OCI-LY7 (cell line): ENCODE results near the gene SATB1. TPM values are rescaled to one million over a fixed set of nuclear protein-coding genes. Genes with fewer than 3 reads are reported as not detected.
A peak's percentile ranks its signal among the peaks of the same experiment; 100 is the strongest.

ENCODE experiments used
- BruUV-seq: library from RNA; stranded (reverse); fragments of 400-500 nt; replicated peaks from 2 replicates; lab custom pipeline; 2021; lab: Mats Ljungman, UMichigan
- CTCF ChIA-PET: fragments of 300-600 bp; sonication (Branson Sonifier 250); formaldehyde crosslinking; loops from one replicate; lab custom pipeline; 2022; ENCODE audit warnings: antibody characterized with exemption; ENCODE audit not compliant: unreplicated experiment; lab: Charles Lee
- POLR2A ChIA-PET: fragments of 300-600 bp; sonication (Branson Sonifier 250); formaldehyde crosslinking; loops from one replicate; lab custom pipeline; 2022; ENCODE audit warnings: antibody characterized with exemption; lab: Charles Lee
- DNase-seq: peaks from one replicate; pipeline ENCODE4 v3.0.0-alpha.2; 2015; ENCODE audit warnings: low spot score
- H2AFZ ChIP-seq: fragments of 200-600 bp; sonication (generic), shearing (Covaris generic); 2 replicates; pipeline ENCODE4 v1.6.1; 2014; ENCODE audit warnings: mild to moderate bottlenecking, antibody characterized with exemption, low read length, moderate library complexity
- H3K27ac ChIP-seq: fragments of 200-600 bp; sonication (generic); 2 replicates; pipeline ENCODE4 v1.5.1; 2014; ENCODE audit warnings: mixed run types, low read depth, mild to moderate bottlenecking, moderate library complexity, low read length, inconsistent platforms; ENCODE audit not compliant: poor library complexity, severe bottlenecking
- H3K36me3 ChIP-seq: fragments of 200-600 bp; sonication (generic); 2 replicates; pipeline ENCODE4 v1.6.1; 2014; ENCODE audit warnings: mild to moderate bottlenecking, antibody characterized with exemption, low read length, moderate library complexity, mixed read lengths; ENCODE audit not compliant: insufficient read depth
- H3K4me1 ChIP-seq: fragments of 200-600 bp; sonication (generic); 2 replicates; pipeline ENCODE4 v1.5.1; 2014; ENCODE audit warnings: mild to moderate bottlenecking, low read length; ENCODE audit not compliant: insufficient read depth, poor library complexity, severe bottlenecking
- H3K4me2 ChIP-seq: fragments of 200-600 bp; sonication (generic); 2 replicates; pipeline ENCODE4 v1.6.1; 2014; ENCODE audit warnings: mild to moderate bottlenecking, low read length
- H3K4me3 ChIP-seq: fragments of 200-600 bp; sonication (generic); 2 replicates; pipeline ENCODE4 v1.5.1; 2014; ENCODE audit warnings: mild to moderate bottlenecking, low read depth, low read length; ENCODE audit not compliant: poor library complexity, severe bottlenecking
- H3K79me2 ChIP-seq: fragments of 200-600 bp; sonication (generic); 2 replicates; pipeline ENCODE4 v1.6.1; 2016; ENCODE audit warnings: low read depth, mild to moderate bottlenecking, low read length, moderate library complexity, mixed read lengths; ENCODE audit not compliant: insufficient read depth
- H3K9me2 ChIP-seq: fragments of 200-600 bp; sonication (generic); 2 replicates; pipeline ENCODE4 v1.6.1; 2016; ENCODE audit warnings: mild to moderate bottlenecking, low read length, mixed read lengths; ENCODE audit not compliant: insufficient read depth
- H3K9me3 ChIP-seq: fragments of 200-600 bp; sonication (generic); 2 replicates; pipeline ENCODE4 v1.6.1; 2014; ENCODE audit warnings: mild to moderate bottlenecking, mixed run types, low read length, mixed read lengths
- H4K20me1 ChIP-seq: fragments of 200-600 bp; sonication (generic); 2 replicates; pipeline ENCODE4 v1.6.1; 2014; ENCODE audit warnings: mild to moderate bottlenecking, antibody characterized with exemption, low read length, moderate library complexity, mixed read lengths; ENCODE audit not compliant: insufficient read depth
- CTCF ChIP-seq: fragments of 200-600 bp; sonication (generic); conservative IDR thresholded peaks from 2 replicates; pipeline ENCODE4 v1.5.1; 2014; ENCODE audit warnings: mild to moderate bottlenecking, antibody characterized with exemption, low read length, moderate library complexity, mixed read lengths
- EZH2phosphoT487 ChIP-seq: fragments of 200-600 bp; sonication (generic); IDR thresholded peaks from 2 replicates; pipeline ENCODE4 v1.6.1; 2018; ENCODE audit warnings: low read depth, borderline replicate concordance, mild to moderate bottlenecking, mixed run types, antibody characterized with exemption, low read length, moderate library complexity, mixed read lengths
- intact Hi-C: fragments of 100-400 bp; cut with micrococcal nuclease; formaldehyde crosslinking; loops from one replicate; pipeline ENCODE4 v1.10.0; 2022; ENCODE audit not compliant: unreplicated experiment
- total RNA-seq, 2 experiments: library from RNA; depleted of rRNA in 1 of 2; stranded (reverse); fragments of >200 nt in 1 of 2; shearing (Covaris generic) in 1 of 2; gene quantifications; 2 replicates each; pipeline ENCODE4 v1.2.3, GENCODE V29; 2014 to 2022

SATB1 gene
- total RNA-seq, 2 experiments from 2014 or later, result 2.5 to 5.6 TPM

GRCh38 chr3:18394384-18394995, 30.6 kb downstream of the SATB1 start:
- BruUV-seq, result no TSS peak
- Histone ChIP-seq H3K27ac (no peak overlapping the region), H2AFZ (no peak overlapping the region), H3K36me3 (no peaks in the 10 kb centered on the region; the same call in 1 of the 2 replicates), H3K4me1 (no peaks in the 10 kb centered on the region), H3K9me2 (no peaks in the 10 kb centered on the region), H3K4me2 (no peak overlapping the region), H3K79me2 (no peaks in the 10 kb centered on the region), H4K20me1 (no peaks in the 10 kb centered on the region), H3K4me3 (no peak overlapping the region), H3K9me3 (no peaks in the 10 kb centered on the region)
- POLR2A ChIA-PET, result interaction anchor here (0.6 kb wide), 1 partner anchor 1014 kb away, joined by 4 read pairs; no protein-coding TSS in a partner anchor
- TF ChIP-seq CTCF (no peak), EZH2phosphoT487 (no peak)
- DNase-seq, result no peak
- CTCF ChIA-PET, result no interaction called here
- intact Hi-C loops, result no loop called here

GRCh38 chr3:18393906-18394305, 31.2 kb downstream of the SATB1 start:
- Histone ChIP-seq H3K27ac (no peak overlapping the region), H4K20me1 (no peaks in the 10 kb centered on the region), H3K36me3 (no peaks in the 10 kb centered on the region; the same call in 1 of the 2 replicates), H3K79me2 (no peaks in the 10 kb centered on the region), H3K4me1 (no peaks in the 10 kb centered on the region), H3K4me3 (no peak overlapping the region), H3K9me2 (no peaks in the 10 kb centered on the region), H3K4me2 (no peak overlapping the region), H3K9me3 (no peaks in the 10 kb centered on the region), H2AFZ (0 out of 2 replicates have a peak overlapping the region, but pooled peaks have one; percentile 7)
- ChIA-PET POLR2A (no interaction called here), CTCF (no interaction called here)
- TF ChIP-seq CTCF, result no peak
- no peak for TF ChIP-seq EZH2phosphoT487
- BruUV-seq, result no TSS peak
- DNase-seq, result no peak
- intact Hi-C loops, result no loop called here

GRCh38 chr3:18390024-18390660, 35.0 kb downstream of the SATB1 start:
- no peaks in the 10 kb centered on the region for H3K36me3 ChIP-seq
- no peak overlapping the region for H3K4me3 ChIP-seq
- H3K79me2 ChIP-seq, result no peaks in the 10 kb centered on the region
- TF ChIP-seq EZH2phosphoT487 (no peak), CTCF (no peak)
- ChIA-PET CTCF (no interaction called here), POLR2A (interaction anchor here (0.7 to 2.2 kb wide), 2 partner anchors 9 to 667 kb away, joined by 3 to 9 read pairs; no protein-coding TSS in a partner anchor)
- BruUV-seq, result no TSS peak
- H2AFZ ChIP-seq, result no peak overlapping the region
- intact Hi-C loops, result no loop called here
- no peaks in the 10 kb centered on the region for H3K4me1 ChIP-seq
- H3K4me2 ChIP-seq, result no peak overlapping the region
- H4K20me1 ChIP-seq, result no peaks in the 10 kb centered on the region
- H3K9me3 ChIP-seq, result no peaks in the 10 kb centered on the region
- DNase-seq, result no peak
- H3K9me2 ChIP-seq, result no peaks in the 10 kb centered on the region
- H3K27ac ChIP-seq, result no peak overlapping the region
